ENCODE data around the gene IGFLR1. TPM values are rescaled to one million over a fixed set of nuclear protein-coding genes. Genes with fewer than 3 reads are reported as not detected.

IGFLR1 gene
- total and polyA plus RNA-seq, 2 of the 8 experiments (the other 6 are each of a cell fraction or from before 2014, with no cell fraction given), result 8.4 to 28.9 TPM

- no peak for TF ChIP-seq CHD7 (IDR thresholded peaks at IDR 0.05; ENCODE audit: insufficient replicate concordance, low read length)
- no peak for TF ChIP-seq SRF (IDR thresholded peaks at IDR 0.05; ENCODE audit: low read depth, low read length)
- no peak for TF ChIP-seq ASH2L (IDR thresholded peaks at IDR 0.05; ENCODE audit: low read length)
- TF ChIP-seq TCF12 (IDR thresholded peaks at IDR 0.05; ENCODE audit: low read depth, low read length), result no peak
- TF ChIP-seq KDM1A (IDR thresholded peaks at IDR 0.05; ENCODE audit: borderline replicate concordance, low read length), result no peak
- TF ChIP-seq CBX8 (IDR thresholded peaks at IDR 0.05; ENCODE audit: borderline replicate concordance, low read depth, low read length), result no peak
- TF ChIP-seq USF2 (IDR thresholded peaks at IDR 0.05; ENCODE audit: low read length), result no peak
Observed at GRCh38 chr19:35745328-35746086, 3.3 kb upstream of the IGFLR1 start, which contains the start of the genes PSENEN and U2AF1L4 (continued).

All from H1 (cell line).